ENCODE data around the gene RBFOX2. TPM values are rescaled to one million over a fixed set of nuclear protein-coding genes. Genes with fewer than 3 reads are reported as not detected.

Gene RBFOX2
- total and polyA plus RNA-seq, 2 of the 13 experiments (the other 11 are each of a cell fraction or from before 2014, with no cell fraction given), result 37.3 to 40.4 TPM

Other genes starting within 250 kb of the RBFOX2 start
- gene APOL3, start 131.9 kb upstream of the RBFOX2 start, total RNA-seq (2016; rRNA removed; fragmentation: Illumina TruSeq; extraction: Trizol), result 5.4 and 6.3 TPM in 2 replicates
- gene APOL3, start 131.9 kb upstream of the RBFOX2 start, polyA plus RNA-seq (2011; rRNA removed), result 3.8 and 5.8 TPM in 2 replicates
- 0.45 and 0.77 TPM in 2 replicates for gene APOL4, start 173.0 kb upstream of the RBFOX2 start, total RNA-seq (2016; rRNA removed; fragmentation: Illumina TruSeq; extraction: Trizol)
- gene APOL4, start 173.0 kb upstream of the RBFOX2 start, polyA plus RNA-seq (2011; rRNA removed), result 2.8 and 4.9 TPM in 2 replicates
- gene APOL2, start 210.7 kb upstream of the RBFOX2 start, total RNA-seq (2016; rRNA removed; fragmentation: Illumina TruSeq; extraction: Trizol), result 28.7 and 34.3 TPM in 2 replicates
- 51.2 and 94.4 TPM in 2 replicates for gene APOL2, start 210.7 kb upstream of the RBFOX2 start, polyA plus RNA-seq (2011; rRNA removed)
- gene APOL1, start 224.3 kb upstream of the RBFOX2 start, total RNA-seq (2016; rRNA removed; fragmentation: Illumina TruSeq; extraction: Trizol), result 11.2 and 20.3 TPM in 2 replicates
- gene APOL1, start 224.3 kb upstream of the RBFOX2 start, polyA plus RNA-seq (2011; rRNA removed), result 75.0 and 124 TPM in 2 replicates